GM12878 (cell line): ENCODE data around the gene MGAT4B. TPM values are rescaled to one million over a fixed set of nuclear protein-coding genes. Genes with fewer than 3 reads are reported as not detected.

Experiments
- CEBPZ ChIP-seq: fragments of 150-350 bp; IDR thresholded peaks from 2 replicates; pipeline ENCODE4 v1.6.1; 2016; ENCODE audit warnings: low read depth, low read length
- GABPA ChIP-seq: IDR thresholded peaks from 2 replicates; pipeline ENCODE4 v1.6.1; 2014; ENCODE audit warnings: antibody characterized with exemption, low read depth, mild to moderate bottlenecking, inconsistent platforms
- HDGF ChIP-seq: fragments of 450-650 bp; IDR thresholded peaks from 2 replicates; pipeline ENCODE4 v1.6.1; 2016; ENCODE audit warnings: antibody characterized with exemption
- IKZF1 ChIP-seq: fragments of 450-650 bp; conservative IDR thresholded peaks from 2 replicates; pipeline ENCODE4 v1.6.1; 2017; ENCODE audit warnings: antibody characterized with exemption, mild to moderate bottlenecking
- MEF2B ChIP-seq: fragments of 450-650 bp; IDR thresholded peaks from 2 replicates; pipeline ENCODE4 v1.6.1; 2018; ENCODE audit warnings: mild to moderate bottlenecking, moderate library complexity; ENCODE audit not compliant: partially characterized antibody, poor library complexity, severe bottlenecking
- MYC ChIP-seq: IDR thresholded peaks from 2 replicates; pipeline ENCODE4 v1.6.1; 2011; ENCODE audit warnings: mild to moderate bottlenecking, low read length, moderate library complexity, inconsistent platforms; ENCODE audit not compliant: insufficient read depth, insufficient replicate concordance, insufficient read length, severe bottlenecking
- NFYB ChIP-seq: IDR thresholded peaks from 2 replicates; pipeline ENCODE4 v1.6.1; 2011; ENCODE audit warnings: low read depth, mild to moderate bottlenecking, low read length, improper control_type of control experiment, moderate library complexity; ENCODE audit not compliant: insufficient read depth
- ZBTB11 ChIP-seq: fragments of 450-650 bp; formaldehyde crosslinking; IDR thresholded peaks from 2 replicates; pipeline ENCODE4 v1.5.0; 2022; ENCODE audit warnings: mild to moderate bottlenecking, missing genetic modification characterization
- ZNF622 ChIP-seq: fragments of 450-650 bp; IDR thresholded peaks from 2 replicates; pipeline ENCODE4 v1.6.1; 2017; ENCODE audit warnings: mild to moderate bottlenecking, inconsistent platforms
- polyA plus RNA-seq, 11 experiments: library from polyadenylated mRNA; depleted of rRNA in 4 of 11; unstranded in 6 of 11; stranded (reverse) in 5 of 11; fragments of >200 nt; fragmentation: Nextera tagmentation in 4 of 11; fragmentation: Illumina TruSeq in 1 of 11; extraction: Ambion mirVana in 4 of 11; extraction: Trizol in 1 of 11; gene quantifications; 1 replicate in 1 of 11; 2 replicates in 10 of 11; pipeline versions ENCODE4 v1.2.1 to v1.2.3, GENCODE V29; 2011 to 2016; ENCODE audit warnings: inconsistent platforms in 2 of 11, missing spikeins in 2 of 11, low read depth in 1 of 11
- total RNA-seq, 4 experiments: library from RNA; depleted of rRNA in 3 of 4; stranded (reverse); fragments of >200 nt in 3 of 4; fragmentation: Illumina TruSeq in 1 of 4; extraction: Trizol in 1 of 4; gene quantifications; 2 replicates each; pipeline versions ENCODE4 v1.2.1 to v1.2.3, GENCODE V29; 2013 to 2021
- TF ChIP-seq, protein P1 (sequence below): IDR thresholded peaks from 2 replicates; pipeline ENCODE4 v1.6.1; 2011; ENCODE audit warnings: mild to moderate bottlenecking, low read depth, low read length, moderate library complexity; ENCODE audit not compliant: insufficient replicate concordance
- TF ChIP-seq, protein P2 (sequence below): fragments of 450-650 bp; IDR thresholded peaks from 2 replicates; pipeline ENCODE4 v1.6.1; 2017; ENCODE audit warnings: low read depth, mild to moderate bottlenecking, moderate library complexity

MGAT4B gene
- total and polyA plus RNA-seq, 10 of the 15 experiments (the other 5 are each of a cell fraction or from before 2014, with no cell fraction given): 0.60 to 82.5 (median 34.4) TPM; not detected in 1

DNA sequence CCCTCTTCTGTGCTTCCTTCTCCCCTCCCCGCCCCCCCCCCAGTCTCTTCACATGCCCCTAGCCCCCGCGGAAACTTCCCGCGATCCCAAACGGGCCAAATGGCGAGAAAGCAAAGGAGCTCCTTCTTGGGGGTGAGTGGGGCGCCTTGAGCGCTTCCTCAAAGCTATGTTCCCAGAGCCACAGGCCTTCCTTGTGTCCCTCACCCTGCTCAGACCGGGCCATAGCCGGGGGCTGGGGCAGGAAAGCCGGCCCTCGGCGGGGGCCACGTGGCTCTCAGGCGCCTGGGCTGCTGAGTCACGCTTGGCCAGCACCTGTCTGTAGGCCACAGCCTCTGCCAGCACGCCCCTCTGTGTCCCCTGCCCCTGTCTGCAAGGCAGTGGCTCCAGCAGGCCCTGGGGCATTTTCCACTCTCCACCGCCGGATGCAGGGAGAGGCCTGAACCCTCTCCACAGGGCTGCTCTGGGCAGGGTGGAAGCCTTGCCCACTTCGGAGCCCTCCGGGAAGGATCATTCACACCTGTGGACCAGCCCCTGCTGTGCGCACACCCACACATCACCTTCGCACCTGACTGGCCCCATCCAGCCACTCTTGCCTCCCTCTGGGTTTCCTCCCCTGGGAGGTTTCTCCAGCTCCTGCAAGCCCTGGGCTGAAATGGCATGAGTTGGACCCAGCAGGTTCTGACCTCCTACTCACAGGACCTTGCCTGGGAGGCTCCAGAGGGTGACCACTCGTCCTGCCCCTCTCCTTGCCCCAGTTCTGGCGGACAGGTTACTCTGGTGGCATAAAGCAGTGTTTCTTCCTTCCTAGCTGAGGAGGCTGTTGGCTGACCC lies 12.8 kb upstream of the MGAT4B start (continued):
- TF ChIP-seq ZNF622: no peak
- TF ChIP-seq, protein P1, sequence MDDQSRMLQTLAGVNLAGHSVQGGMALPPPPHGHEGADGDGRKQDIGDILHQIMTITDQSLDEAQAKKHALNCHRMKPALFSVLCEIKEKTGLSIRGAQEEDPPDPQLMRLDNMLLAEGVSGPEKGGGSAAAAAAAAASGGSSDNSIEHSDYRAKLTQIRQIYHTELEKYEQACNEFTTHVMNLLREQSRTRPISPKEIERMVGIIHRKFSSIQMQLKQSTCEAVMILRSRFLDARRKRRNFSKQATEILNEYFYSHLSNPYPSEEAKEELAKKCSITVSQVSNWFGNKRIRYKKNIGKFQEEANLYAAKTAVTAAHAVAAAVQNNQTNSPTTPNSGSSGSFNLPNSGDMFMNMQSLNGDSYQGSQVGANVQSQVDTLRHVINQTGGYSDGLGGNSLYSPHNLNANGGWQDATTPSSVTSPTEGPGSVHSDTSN: no peak
- peak; percentile 60 for TF ChIP-seq MEF2B
- no peak for TF ChIP-seq MYC
- TF ChIP-seq HDGF: peak; percentile 95
- no peak for TF ChIP-seq ZBTB11
- no peak for TF ChIP-seq CEBPZ
- no peak for TF ChIP-seq GABPA
- no peak for TF ChIP-seq NFYB
- TF ChIP-seq IKZF1: no peak; the same call in none of the 2 replicates
- TF ChIP-seq, protein P2, sequence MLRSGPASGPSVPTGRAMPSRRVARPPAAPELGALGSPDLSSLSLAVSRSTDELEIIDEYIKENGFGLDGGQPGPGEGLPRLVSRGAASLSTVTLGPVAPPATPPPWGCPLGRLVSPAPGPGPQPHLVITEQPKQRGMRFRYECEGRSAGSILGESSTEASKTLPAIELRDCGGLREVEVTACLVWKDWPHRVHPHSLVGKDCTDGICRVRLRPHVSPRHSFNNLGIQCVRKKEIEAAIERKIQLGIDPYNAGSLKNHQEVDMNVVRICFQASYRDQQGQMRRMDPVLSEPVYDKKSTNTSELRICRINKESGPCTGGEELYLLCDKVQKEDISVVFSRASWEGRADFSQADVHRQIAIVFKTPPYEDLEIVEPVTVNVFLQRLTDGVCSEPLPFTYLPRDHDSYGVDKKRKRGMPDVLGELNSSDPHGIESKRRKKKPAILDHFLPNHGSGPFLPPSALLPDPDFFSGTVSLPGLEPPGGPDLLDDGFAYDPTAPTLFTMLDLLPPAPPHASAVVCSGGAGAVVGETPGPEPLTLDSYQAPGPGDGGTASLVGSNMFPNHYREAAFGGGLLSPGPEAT: no peak
- TF ChIP-seq, all 136 proteins: peak for 24
